Esophagus muscularis mucosa (tissue), 4 donors: ENCODE measurements around the gene CLDN5. TPM values are rescaled to one million over a fixed set of nuclear protein-coding genes. Genes with fewer than 3 reads are reported as not detected.
"Not testable (repeated sequence)": the region's sequence is repeated elsewhere in the genome, so short reads cannot be mapped to it uniquely, and the experiment has no call there.

ENCODE experiments used
- DNase-seq: peaks from one replicate; pipeline ENCODE4 v3.0.0-alpha.2; 2017; ENCODE audit errors: extremely low spot score
- H3K27ac ChIP-seq, 4 donors: fragments of 200-600 bp; sonication (generic); replicated peaks in 1 of 4; 1 replicate in 3 of 4; 2 replicates in 1 of 4; pipeline ENCODE4 v1.5.1; 2016 to 2019; ENCODE audit warnings: mild to moderate bottlenecking in 1 of 4
- H3K27me3 ChIP-seq, 4 donors: fragments of 200-600 bp; sonication (generic); one replicate each; pipeline versions ENCODE4 v1.5.1 to v1.6.0; 2016 to 2019
- H3K36me3 ChIP-seq, 4 donors: fragments of 200-600 bp; sonication (generic); one replicate each; pipeline ENCODE4 v1.5.1; 2016 to 2019
- H3K4me1 ChIP-seq, 4 donors: fragments of 200-600 bp; sonication (generic); one replicate each; pipeline ENCODE4 v1.5.1; 2016 to 2019
- H3K4me3 ChIP-seq, 4 donors: fragments of 200-600 bp; sonication (generic); 1 replicate in 2 of 4; 2 replicates in 2 of 4; pipeline ENCODE4 v1.5.1; 2016 to 2019; ENCODE audit warnings: mild to moderate bottlenecking in 4 of 4, moderate library complexity in 1 of 4
- H3K9me3 ChIP-seq, 4 donors: fragments of 200-600 bp; sonication (generic); 1 replicate in 3 of 4; 2 replicates in 1 of 4; pipeline ENCODE4 v1.5.1; 2016 to 2019
- CTCF ChIP-seq, 3 experiments: fragments of 200-600 bp in 2 of 3; fragments of 450-650 bp in 1 of 3; sonication (generic) in 2 of 3; IDR thresholded peaks; one replicate each; pipeline ENCODE4 v1.5.1; 2017 to 2019; ENCODE audit warnings: antibody characterized with exemption in 3 of 3, mild to moderate bottlenecking in 2 of 3, moderate library complexity in 1 of 3
- EP300 ChIP-seq: sonication (generic); formaldehyde crosslinking; IDR thresholded peaks from one replicate; pipeline ENCODE4 v1.6.1; 2017; ENCODE audit warnings: antibody characterized with exemption
- POLR2A ChIP-seq: fragments of 450-650 bp; IDR thresholded peaks from one replicate; pipeline ENCODE4 v1.6.1; 2017; ENCODE audit warnings: antibody characterized with exemption, moderate library complexity, mild to moderate bottlenecking, low read depth
- POLR2AphosphoS5 ChIP-seq, 2 donors: sonication (generic); formaldehyde crosslinking; IDR thresholded peaks; one replicate each; pipeline ENCODE4 v1.6.1; 2017; ENCODE audit warnings: antibody characterized with exemption in 2 of 2
- WGBS: methylation state at CpG from one replicate; pipeline ENCODE4 v1.1.5; 2018; 5-methylcytosine and 5-hydroxymethylcytosine counted together
- intact Hi-C: fragments of 100-400 bp; cut with DNase I; formaldehyde crosslinking; loops from one replicate; pipeline ENCODE4 v1.15.1; 2023
- total RNA-seq, 4 donors: library from RNA; depleted of rRNA; stranded (reverse); fragments of >200 nt; gene quantifications; one replicate each; pipeline versions ENCODE4 v1.1.0 to v1.2.1, GENCODE V29; 2016

CLDN5 gene
- total RNA-seq, 4 donors from 2014 or later, result 39.9 to 209 (median 147) TPM

GRCh38 chr22:19537941-19538488, 13.8 kb upstream of the CLDN5 start:
- no peak for DNase-seq
- intact Hi-C loops, result no loop called here
- 85% methylated on average over 5 of the region's 5 CpGs for WGBS

GRCh38 chr22:19536564-19536963, 12.4 kb upstream of the CLDN5 start:
- Histone ChIP-seq H3K27me3 (peaks cover 0 to 45% (median 0%) of the 10 kb centered on the region in 4 donors), H3K4me3 (no peak overlapping the region), H3K9me3 (no peaks in the 10 kb centered on the region), H3K4me1 (no peaks in the 10 kb centered on the region), H3K27ac (no peak overlapping the region), H3K36me3 (no peaks in the 10 kb centered on the region)
- WGBS, result 88% methylated on average over 8 of the region's 9 CpGs
- DNase-seq, result no peak
- intact Hi-C loops, result no loop called here
- TF ChIP-seq POLR2A (no peak), POLR2AphosphoS5 (IDR thresholded peaks at IDR 0.05) (no peak), CTCF (IDR thresholded peaks at IDR 0.05) (no peak), EP300 (no peak)

More at GRCh38 chr22:19537941-19538488, 13.8 kb upstream of the CLDN5 start:
- Histone ChIP-seq H3K36me3 (no peaks in the 10 kb centered on the region), H3K27ac (no peak overlapping the region), H3K4me1 (no peaks in the 10 kb centered on the region), H3K27me3 (peaks cover 0 to 41% (median 0%) of the 10 kb centered on the region in 4 donors), H3K4me3 (no peak overlapping the region), H3K9me3 (no peaks in the 10 kb centered on the region)
- no peak for TF ChIP-seq EP300
- TF ChIP-seq CTCF (IDR thresholded peaks at IDR 0.05), result no peak

GRCh38 chr22:19535001-19535400, 10.8 kb upstream of the CLDN5 start:
- DNase-seq, result no peak
- Histone ChIP-seq H3K27ac (no peak overlapping the region), H3K4me1 (no peaks in the 10 kb centered on the region), H3K36me3 (no peaks in the 10 kb centered on the region), H3K27me3 (peaks cover 0 to 61% (median 0%) of the 10 kb centered on the region in 4 donors), H3K4me3 (no peak overlapping the region), H3K9me3 (no peaks in the 10 kb centered on the region)
- TF ChIP-seq EP300 (no peak), POLR2A (no peak), CTCF (IDR thresholded peaks at IDR 0.05) (no peak)
- intact Hi-C loops, result no loop called here
- 32% methylated on average over 3 of the region's 3 CpGs for WGBS

- Histone ChIP-seq H3K36me3 (no peaks in the 10 kb centered on the region), H3K9me3 (no peaks in the 10 kb centered on the region), H3K4me1 (no peaks in the 10 kb centered on the region), H3K27ac (no peak overlapping the region), H3K27me3 (peaks cover 0 to 64% (median 0%) of the 10 kb centered on the region in 4 donors), H3K4me3 (no peak overlapping the region)
- TF ChIP-seq CTCF (IDR thresholded peaks at IDR 0.05) (no peak), POLR2A (no peak), POLR2AphosphoS5 (IDR thresholded peaks at IDR 0.05) (no peak), EP300 (no peak)
- intact Hi-C loops, result no loop called here
- no peak for DNase-seq
Measured at GRCh38 chr22:19533857-19534256, 9.6 kb upstream of the CLDN5 start.

GRCh38 chr22:19533049-19533626, 8.9 kb upstream of the CLDN5 start:
- Histone ChIP-seq H3K4me3 (no peak overlapping the region), H3K27me3 (peaks cover 0 to 68% (median 0%) of the 10 kb centered on the region in 4 donors), H3K9me3 (no peaks in the 10 kb centered on the region), H3K36me3 (no peaks in the 10 kb centered on the region), H3K27ac (no peak overlapping the region), H3K4me1 (no peaks in the 10 kb centered on the region)
- 90% methylated on average over 8 of the region's 8 CpGs for WGBS
- no peak for DNase-seq
- TF ChIP-seq POLR2A, result no peak
- no peak for TF ChIP-seq POLR2AphosphoS5 (IDR thresholded peaks at IDR 0.05)
- no peak for TF ChIP-seq EP300
- no peak for TF ChIP-seq CTCF (IDR thresholded peaks at IDR 0.05)
- intact Hi-C loops, result no loop called here

- 93% methylated on average over 6 of the region's 6 CpGs for WGBS
- H3K36me3 ChIP-seq, H3K4me3 ChIP-seq, intact Hi-C loops, H3K27ac ChIP-seq, H3K9me3 ChIP-seq, DNase-seq: not testable (repeated sequence)
- peaks cover 0 to 70% (median 0%) of the 10 kb centered on the region in 4 donors for H3K27me3 ChIP-seq
- H3K4me1 ChIP-seq, result peaks cover 0 to 16% (median 5%) of the 10 kb centered on the region in 4 donors
Measured at GRCh38 chr22:19531327-19531726, 7.1 kb upstream of the CLDN5 start.
